Gastrocnemius medialis (tissue), 4 donors: ENCODE measurements around the gene PPARA. TPM values are rescaled to one million over a fixed set of nuclear protein-coding genes. Genes with fewer than 3 reads are reported as not detected.
A peak's percentile ranks its signal among the peaks of the same experiment; 100 is the strongest.

Experiments
- ATAC-seq, 2 donors: fragments of 150-250 bp; one replicate each; pipeline ENCODE4 v1.9.1; 2016
- DNase-seq, 2 donors: peaks; one replicate each; pipeline ENCODE4 v3.0.0-alpha.2; 2019
- H3K27ac ChIP-seq, 4 donors: fragments of 200-600 bp; sonication (generic); 1 replicate in 1 of 4; 2 replicates in 3 of 4; pipeline ENCODE4 v1.5.1; 2016 to 2018; ENCODE audit warnings: mild to moderate bottlenecking in 2 of 4, moderate library complexity in 1 of 4
- H3K27me3 ChIP-seq, 3 donors: fragments of 200-600 bp; sonication (generic) in 2 of 3; 1 replicate in 1 of 3; 2 replicates in 2 of 3; pipeline versions ENCODE4 v1.5.1 to v1.6.0; 2016 to 2019; ENCODE audit warnings: mild to moderate bottlenecking in 1 of 3, moderate library complexity in 1 of 3
- H3K36me3 ChIP-seq, 2 donors: fragments of 200-600 bp; sonication (generic) in 1 of 2; one replicate each; pipeline ENCODE4 v1.5.1; 2017 to 2018
- H3K4me1 ChIP-seq, 2 donors: fragments of 200-600 bp; sonication (generic) in 1 of 2; one replicate each; pipeline ENCODE4 v1.5.1; 2016 to 2017; ENCODE audit warnings: mild to moderate bottlenecking in 2 of 2
- H3K4me3 ChIP-seq, 4 donors: fragments of 200-600 bp; sonication (generic) in 3 of 4; 1 replicate in 1 of 4; 2 replicates in 3 of 4; pipeline ENCODE4 v1.5.1; 2016 to 2019; ENCODE audit warnings: mild to moderate bottlenecking in 2 of 4
- H3K9me3 ChIP-seq, 3 donors: fragments of 200-600 bp; sonication (generic) in 2 of 3; 1 replicate in 1 of 3; 2 replicates in 2 of 3; pipeline ENCODE4 v1.5.1; 2016 to 2019
- POLR2A ChIP-seq, 2 donors: fragments of 450-650 bp; IDR thresholded peaks; one replicate each; pipeline ENCODE4 v1.6.1; 2017; ENCODE audit warnings: antibody characterized with exemption in 2 of 2, mild to moderate bottlenecking in 2 of 2, moderate library complexity in 2 of 2
- in situ Hi-C, 4 donors: fragments of 200-750 bp; cut with MboI; loops; one replicate each; pipeline versions ENCODE4 v1.15.0 to v1.8.0; 2017; ENCODE audit warnings: low sequenced_read_pairs in 4 of 4
- intact Hi-C: fragments of 100-400 bp; cut with DNase I; formaldehyde crosslinking; loops from one replicate; pipeline ENCODE4 v1.15.1; 2023; ENCODE audit warnings: low total_unique reads
- total RNA-seq, 4 donors: library from RNA; depleted of rRNA; stranded (reverse); fragments of >200 nt; gene quantifications; one replicate each; pipeline versions ENCODE4 v1.1.0 to v1.2.3, GENCODE V29; 2016
- TF ChIP-seq, protein P1 (sequence below), 5 experiments: fragments of 450-650 bp in 3 of 5; fragments of 200-600 bp in 2 of 5; sonication (generic) in 2 of 5; IDR thresholded peaks in 4 of 5; conservative IDR thresholded peaks in 1 of 5; 1 replicate in 4 of 5; 2 replicates in 1 of 5; pipeline ENCODE4 v1.5.1; 2016 to 2019; ENCODE audit warnings: antibody characterized with exemption in 5 of 5, mild to moderate bottlenecking in 3 of 5, moderate library complexity in 3 of 5

The PPARA gene
- total RNA-seq, 4 donors from 2014 or later: 29.6 to 74.8 (median 57.9) TPM

DNA sequence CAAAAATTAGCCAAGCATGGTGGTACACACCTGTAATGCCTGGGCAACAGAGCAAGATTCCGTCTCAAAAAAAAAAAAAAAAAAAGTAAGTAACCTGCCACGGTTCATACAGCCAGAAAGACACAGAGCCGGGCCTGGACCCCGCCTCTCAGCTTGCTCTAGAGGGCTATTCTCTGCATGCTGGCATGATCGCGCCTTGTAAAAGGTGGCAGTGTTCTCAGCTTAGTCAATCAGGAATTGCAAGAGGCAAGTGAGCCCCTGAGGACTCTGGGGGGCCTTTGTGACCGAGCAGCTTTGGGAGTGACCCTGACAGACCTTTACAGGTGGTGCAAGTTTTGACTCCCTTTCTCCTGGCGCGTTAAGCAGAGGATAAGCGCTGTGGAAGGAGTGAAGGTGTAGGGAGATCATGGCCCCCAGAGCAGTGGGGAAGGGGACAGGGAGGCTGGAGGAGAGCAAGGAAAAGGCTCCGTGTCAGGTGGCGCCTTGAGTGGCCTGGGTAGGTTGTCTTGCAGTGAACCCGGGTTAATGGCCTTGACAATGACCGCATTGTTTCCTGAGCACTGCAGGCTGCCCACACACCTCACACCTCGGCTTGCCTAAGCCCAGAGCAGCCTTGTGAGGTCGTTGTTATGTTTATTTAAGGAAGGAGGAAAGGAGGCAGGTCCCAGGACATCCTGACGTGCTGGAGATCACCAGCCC lies 50.9 kb downstream of the PPARA start:
- intact Hi-C loops: no loop called here

DNA sequence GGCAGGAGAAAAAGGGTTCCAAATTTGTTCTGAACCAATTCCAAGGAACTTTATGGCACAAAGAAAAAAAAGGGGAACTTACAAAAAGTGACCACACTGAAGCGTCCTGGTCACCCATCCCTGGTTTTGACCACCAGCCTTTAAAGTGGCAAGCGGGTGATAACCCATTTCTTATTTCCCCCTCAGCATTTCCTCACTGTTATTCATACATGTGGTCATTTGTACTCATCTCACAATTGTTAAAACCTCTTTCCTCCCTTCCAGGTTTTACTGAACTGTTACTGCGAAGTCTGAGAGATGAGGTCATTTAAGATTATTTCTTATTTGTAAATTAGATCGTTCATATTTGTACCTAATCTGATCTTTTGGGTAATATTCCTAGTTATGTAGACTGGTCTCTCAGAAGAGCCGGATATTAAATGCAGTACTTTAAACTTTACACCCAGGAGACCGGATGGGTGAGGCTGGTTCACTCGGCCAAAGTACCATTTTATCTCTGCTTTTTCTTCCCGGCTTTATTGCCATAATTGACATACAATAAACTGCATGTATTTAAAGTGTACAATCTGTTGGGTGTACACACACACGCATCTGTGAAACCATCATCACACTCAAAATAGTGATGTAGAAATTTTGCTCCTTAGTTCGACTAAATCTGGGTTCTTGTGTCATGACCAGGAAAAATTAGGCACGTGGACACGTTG lies 52.7 kb downstream of the PPARA start:
- Histone ChIP-seq H3K9me3 (no peaks in the 10 kb centered on the region), H3K4me1 (no peaks in the 10 kb centered on the region), H3K27me3 (no peaks in the 10 kb centered on the region), H3K4me3 (no peak overlapping the region), H3K27ac (no peak overlapping the region), H3K36me3 (peaks cover 0 to 23% of the 10 kb centered on the region in 2 donors)
- no peak for TF ChIP-seq POLR2A (IDR thresholded peaks at IDR 0.05)
- TF ChIP-seq, protein P1, sequence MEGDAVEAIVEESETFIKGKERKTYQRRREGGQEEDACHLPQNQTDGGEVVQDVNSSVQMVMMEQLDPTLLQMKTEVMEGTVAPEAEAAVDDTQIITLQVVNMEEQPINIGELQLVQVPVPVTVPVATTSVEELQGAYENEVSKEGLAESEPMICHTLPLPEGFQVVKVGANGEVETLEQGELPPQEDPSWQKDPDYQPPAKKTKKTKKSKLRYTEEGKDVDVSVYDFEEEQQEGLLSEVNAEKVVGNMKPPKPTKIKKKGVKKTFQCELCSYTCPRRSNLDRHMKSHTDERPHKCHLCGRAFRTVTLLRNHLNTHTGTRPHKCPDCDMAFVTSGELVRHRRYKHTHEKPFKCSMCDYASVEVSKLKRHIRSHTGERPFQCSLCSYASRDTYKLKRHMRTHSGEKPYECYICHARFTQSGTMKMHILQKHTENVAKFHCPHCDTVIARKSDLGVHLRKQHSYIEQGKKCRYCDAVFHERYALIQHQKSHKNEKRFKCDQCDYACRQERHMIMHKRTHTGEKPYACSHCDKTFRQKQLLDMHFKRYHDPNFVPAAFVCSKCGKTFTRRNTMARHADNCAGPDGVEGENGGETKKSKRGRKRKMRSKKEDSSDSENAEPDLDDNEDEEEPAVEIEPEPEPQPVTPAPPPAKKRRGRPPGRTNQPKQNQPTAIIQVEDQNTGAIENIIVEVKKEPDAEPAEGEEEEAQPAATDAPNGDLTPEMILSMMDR (IDR thresholded peaks at IDR 0.05 in 4 of 5, conservative IDR thresholded peaks at IDR 0.05 in 1 of 5): no peak
- in situ Hi-C loops: no loop called here
- DNase-seq: no peak
- no peak for ATAC-seq
- intact Hi-C loops: no loop called here

More for the DNA sequence above, 50.9 kb downstream of the PPARA start:
- ATAC-seq (no peak), DNase-seq (no peak)
- TF ChIP-seq POLR2A (IDR thresholded peaks at IDR 0.05): no peak
- TF ChIP-seq, protein P1 (IDR thresholded peaks at IDR 0.05 in 4 of 5, conservative IDR thresholded peaks at IDR 0.05 in 1 of 5): no peak
- no peaks in the 10 kb centered on the region for H3K9me3 ChIP-seq
- H3K4me3 ChIP-seq: no peak overlapping the region
- peak overlapping the region in 2 of 4 donors; percentile 26 to 27 for H3K27ac ChIP-seq
- H3K4me1 ChIP-seq: peaks cover 10 to 14% of the 10 kb centered on the region in 2 donors
- in situ Hi-C loops: no loop called here
- H3K27me3 ChIP-seq: no peaks in the 10 kb centered on the region
- peaks cover 0 to 23% of the 10 kb centered on the region in 2 donors for H3K36me3 ChIP-seq

DNA sequence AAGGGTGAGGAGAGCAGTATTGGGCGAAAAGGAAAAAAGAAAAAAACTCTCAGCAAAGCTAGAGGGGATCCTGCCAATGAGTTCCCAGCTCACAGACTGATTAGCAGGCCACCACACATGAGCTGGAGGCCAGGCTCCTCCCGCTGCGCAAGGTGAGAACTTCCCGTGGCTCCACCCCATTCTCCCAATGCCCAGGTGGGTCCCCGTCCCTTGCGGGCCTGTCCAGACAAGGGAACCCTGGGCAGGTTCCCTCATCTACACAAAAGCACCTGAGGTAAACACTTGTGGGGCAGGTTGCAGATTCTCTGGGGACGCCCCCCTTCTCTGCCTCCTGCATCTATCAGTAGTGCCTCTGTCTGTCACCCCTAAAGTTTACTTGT lies 53.3 kb downstream of the PPARA start:
- no peaks in the 10 kb centered on the region for H3K27me3 ChIP-seq
- no peak for TF ChIP-seq POLR2A (IDR thresholded peaks at IDR 0.05)
- TF ChIP-seq, protein P1 (IDR thresholded peaks at IDR 0.05 in 4 of 5, conservative IDR thresholded peaks at IDR 0.05 in 1 of 5): no peak
- in situ Hi-C loops (no loop called here), intact Hi-C loops (no loop called here)
- H3K27ac ChIP-seq: no peak overlapping the region
- no peaks in the 10 kb centered on the region for H3K4me1 ChIP-seq
- no peaks in the 10 kb centered on the region for H3K9me3 ChIP-seq
- H3K36me3 ChIP-seq: peaks cover 0 to 20% of the 10 kb centered on the region in 2 donors
- ATAC-seq: no peak
- no peak for DNase-seq
- H3K4me3 ChIP-seq: no peak overlapping the region

DNA sequence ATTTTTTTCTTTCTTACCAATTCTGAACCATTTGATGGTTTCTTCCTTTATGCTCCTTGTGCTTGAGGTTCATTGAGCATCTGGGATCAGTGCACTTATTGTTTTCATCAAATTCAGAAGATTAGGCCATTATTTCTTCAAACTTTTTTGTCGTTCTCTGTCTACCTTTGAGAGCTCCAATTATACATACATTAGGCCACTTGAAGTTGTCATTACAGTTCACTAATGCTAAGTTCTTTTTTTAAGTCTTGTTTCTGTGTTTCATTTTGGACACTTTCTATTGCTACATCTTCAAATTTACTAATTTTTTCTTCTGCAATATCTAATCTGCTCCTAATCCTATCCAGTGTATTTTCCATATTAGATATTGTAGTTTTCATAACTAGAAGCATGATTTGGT lies 58.9 kb downstream of the PPARA start:
- no peaks in the 10 kb centered on the region for H3K4me1 ChIP-seq
- intact Hi-C loops: no loop called here
- H3K27me3 ChIP-seq: no peaks in the 10 kb centered on the region
- DNase-seq (no peak), ATAC-seq (no peak)
- in situ Hi-C loops: no loop called here
- peaks cover 0 to 10% of the 10 kb centered on the region in 2 donors for H3K36me3 ChIP-seq
- no peak overlapping the region for H3K4me3 ChIP-seq
- H3K27ac ChIP-seq: no peak overlapping the region
- H3K9me3 ChIP-seq: peaks cover 0 to 3% (median 0%) of the 10 kb centered on the region in 3 donors
- no peak for TF ChIP-seq POLR2A (IDR thresholded peaks at IDR 0.05)
- TF ChIP-seq, protein P1 (IDR thresholded peaks at IDR 0.05 in 4 of 5, conservative IDR thresholded peaks at IDR 0.05 in 1 of 5): no peak
